K562 (cell line): ENCODE measurements around the gene E2F1.

Source experiments
- FOS ChIP-seq: IDR thresholded peaks from 3 replicates; pipeline ENCODE4 v1.6.1; 2011; ENCODE audit not compliant: insufficient read length; ENCODE audit errors: extremely low read depth
- ZNF77 ChIP-seq: fragments of 250-450 bp; sonication (Bioruptor Pico); IDR thresholded peaks from 2 replicates; pipeline ENCODE4 v1.5.0; 2020

GRCh38 chr20:33687993-33688937 is 2.1 kb upstream of the E2F1 start:
- TF ChIP-seq FOS (no peak), ZNF77 (CRISPR knock-in tag) (no peak)
